Measurements from ENCODE around the gene PLK1.

The PLK1 gene

GRCh38 chr16:23682181-23682580, 3.5 kb downstream of the PLK1 start:
- DNase-seq, result no peak

DNA sequence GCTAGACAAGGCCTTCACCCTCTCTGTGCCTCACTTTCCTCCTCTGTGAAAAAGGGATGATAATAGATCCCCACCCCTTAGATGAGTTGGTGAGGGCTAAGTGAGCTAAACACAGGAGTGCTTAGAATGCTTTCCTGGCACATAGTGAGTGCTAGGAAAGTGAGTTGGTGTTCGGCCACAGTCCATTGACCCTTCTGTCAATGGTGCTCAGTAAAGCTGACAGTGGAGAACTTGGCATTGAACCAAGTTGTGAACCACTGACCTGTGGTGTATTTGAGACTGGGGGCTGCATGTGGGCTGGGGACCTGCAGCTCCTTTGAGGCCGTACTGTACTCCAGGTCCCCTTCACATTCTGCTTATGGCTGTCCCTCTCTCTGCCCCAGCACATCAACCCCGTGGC, 4.8 kb downstream of the PLK1 start:
- DNase-seq, result no peak

- DNase-seq, result no peak
These were observed 8.5 kb downstream of the PLK1 start for GRCh38 chr16:23687034-23687808.

GRCh38 chr16:23689442-23690187, 10.9 kb downstream of the PLK1 start:
- no peak for DNase-seq

- DNase-seq, result no peak
These were observed 12.2 kb downstream of the PLK1 start for GRCh38 chr16:23690771-23691482.

DNA sequence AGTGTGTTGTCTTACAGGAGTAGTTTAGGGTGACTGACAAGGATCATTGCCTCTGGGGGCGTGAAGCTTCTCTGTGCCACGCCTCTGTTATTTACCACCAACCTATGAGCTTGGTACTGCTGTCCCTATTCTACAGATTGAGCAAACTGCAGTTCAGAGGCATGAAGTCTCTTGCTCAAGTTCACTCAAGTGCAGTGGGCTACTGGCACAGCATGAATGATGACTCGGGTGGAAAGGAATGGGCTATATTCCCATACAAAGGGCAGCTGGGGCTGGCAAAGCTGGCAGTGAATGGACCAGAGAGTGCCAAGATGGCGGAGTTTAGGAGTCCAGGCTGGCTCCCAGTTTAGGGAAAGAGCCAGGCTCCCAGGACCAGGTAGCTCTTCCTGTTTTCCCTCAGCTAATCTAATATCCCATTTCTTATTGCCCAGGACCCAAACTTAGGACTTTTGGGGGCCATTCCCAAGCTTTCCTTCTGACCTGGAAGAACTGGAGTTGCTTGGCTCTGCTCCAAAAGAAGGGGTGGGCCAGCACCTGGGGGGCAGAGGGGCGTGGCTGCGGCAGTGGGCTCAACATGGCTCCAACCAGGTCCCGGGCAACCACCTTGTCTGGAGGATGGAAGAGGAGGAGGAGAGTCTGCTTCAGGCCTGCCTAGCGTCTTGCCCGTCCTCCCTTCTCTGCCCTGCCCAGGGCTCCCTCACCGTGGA, 12.9 kb downstream of the PLK1 start:
- DNase-seq, result no peak

DNA sequence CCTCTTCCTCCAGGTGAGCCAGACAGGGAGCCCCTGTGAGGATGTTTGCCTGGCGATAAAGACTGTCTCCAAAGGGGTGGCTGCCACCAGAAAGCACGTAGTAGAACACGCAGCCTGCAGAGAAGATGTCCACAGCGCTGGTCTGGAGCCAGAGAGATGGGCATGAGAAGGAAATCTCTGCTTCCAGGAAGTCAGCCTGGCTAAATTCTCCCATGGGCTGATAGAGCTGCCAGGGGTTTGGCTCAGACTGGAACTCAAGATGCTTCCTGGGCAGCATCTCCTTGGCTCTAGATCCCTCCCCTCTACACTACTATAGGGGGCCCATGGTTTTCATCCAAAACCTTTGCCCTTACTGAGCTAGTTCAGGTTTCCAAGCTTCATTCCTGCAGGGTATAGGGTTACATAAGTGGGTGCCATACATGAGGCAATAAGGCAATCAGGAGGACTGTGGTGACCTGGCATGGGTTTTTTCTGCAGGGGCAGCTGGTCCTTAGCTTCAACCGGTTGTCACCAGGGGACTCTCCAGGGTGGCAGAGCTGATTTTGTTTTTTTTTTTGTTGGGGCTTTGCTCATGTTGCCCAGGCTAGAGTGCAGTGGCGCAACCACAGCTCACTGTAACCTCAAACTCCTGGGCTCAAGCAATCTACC, 13.6 kb downstream of the PLK1 start:
- DNase-seq, result no peak

DNA sequence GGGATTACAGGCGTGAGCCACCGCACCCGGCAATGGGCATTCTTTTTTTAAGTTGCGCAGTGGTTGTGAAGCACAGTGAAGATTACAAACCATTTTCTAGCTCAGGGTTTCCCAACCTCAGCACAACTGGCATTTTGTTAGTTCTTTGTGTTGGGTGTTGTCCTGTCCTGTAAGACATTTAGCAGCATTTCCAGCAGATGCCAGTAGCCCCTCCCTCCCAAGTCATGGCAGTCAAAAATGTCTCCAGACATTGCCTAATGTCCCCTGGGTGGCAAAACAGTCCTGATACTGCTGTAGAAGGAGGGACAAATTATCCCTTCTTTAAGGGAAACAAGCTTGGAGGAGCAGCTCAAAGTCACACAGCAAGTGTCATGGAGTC, 15.6 kb downstream of the PLK1 start:
- DNase-seq, result no peak

DNA sequence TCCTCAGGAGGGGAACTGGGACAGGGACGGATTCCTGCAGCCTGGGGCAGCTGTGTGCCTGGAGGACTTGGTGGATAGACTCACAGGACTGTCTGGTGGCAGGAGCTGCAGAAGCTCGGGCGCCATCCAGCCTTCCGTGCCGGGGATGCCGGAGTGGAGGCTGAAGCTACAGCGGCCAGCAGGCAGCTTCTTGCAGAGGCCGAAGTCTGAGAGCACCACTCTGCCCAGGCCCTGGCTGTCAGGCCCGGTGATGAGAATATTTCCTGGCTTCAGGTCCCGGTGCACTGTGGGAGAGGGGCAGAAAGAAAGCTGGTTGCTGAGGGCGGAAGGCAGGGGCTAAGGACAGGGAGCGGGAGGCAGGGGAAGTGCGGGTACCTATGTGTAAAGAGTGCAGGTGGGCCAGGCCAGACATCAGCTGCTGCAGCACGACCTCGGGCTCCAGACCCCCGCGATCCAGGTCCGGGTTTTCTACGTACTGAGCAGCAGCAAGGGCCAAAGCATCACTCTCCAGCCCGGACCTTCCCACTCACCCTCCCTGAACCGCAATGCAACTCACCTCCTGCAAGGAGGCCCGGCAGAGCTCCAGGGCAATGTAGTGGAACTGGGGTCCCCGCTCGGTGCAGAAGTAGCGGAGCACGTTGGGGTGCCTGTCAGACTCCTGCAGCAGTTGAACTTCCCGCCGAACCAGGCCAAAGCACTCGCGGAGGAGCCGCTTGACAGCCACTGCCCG, 16.1 kb downstream of the PLK1 start:
- no peak for DNase-seq

DNA sequence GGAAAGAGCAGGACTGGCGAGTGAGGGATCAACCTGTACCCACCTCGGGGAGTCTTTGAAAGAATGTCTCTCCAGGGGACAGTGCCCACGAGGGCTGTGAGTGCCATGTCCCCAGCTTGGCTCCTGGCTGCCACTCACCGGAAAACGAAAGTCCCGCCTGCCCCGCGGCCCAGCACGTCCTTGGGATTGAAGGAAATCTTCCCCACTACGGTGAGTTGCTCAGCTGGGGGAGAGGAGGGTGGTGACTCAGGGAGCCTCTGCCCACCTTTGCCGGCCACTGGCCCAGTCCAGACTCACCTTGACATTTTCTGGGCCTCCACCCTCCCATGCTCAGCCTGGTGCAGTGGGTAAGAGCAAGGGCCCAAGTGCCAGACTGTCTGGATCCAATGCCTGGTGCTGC, 17.1 kb downstream of the PLK1 start:
- DNase-seq, result no peak

DNA sequence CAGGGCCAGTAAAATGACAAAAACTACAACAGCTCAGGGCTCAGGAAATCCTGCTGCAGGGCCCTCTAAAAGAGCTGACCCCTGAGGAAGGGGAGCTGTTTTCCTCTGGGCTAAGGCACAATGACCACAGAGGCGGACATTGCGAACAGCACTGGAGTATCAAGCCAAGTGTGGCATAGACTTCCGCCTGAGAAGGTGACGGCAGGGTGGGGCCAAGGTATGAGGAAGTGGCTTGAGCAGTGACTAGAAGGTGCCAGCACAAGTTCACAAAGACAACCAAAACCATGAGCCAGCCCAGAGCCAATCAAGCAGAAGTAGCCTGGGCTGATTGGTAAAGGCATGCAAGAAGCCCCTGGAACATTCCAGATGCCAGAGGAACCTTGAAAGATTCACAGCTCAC, 20.4 kb downstream of the PLK1 start:
- DNase-seq, result no peak

DNA sequence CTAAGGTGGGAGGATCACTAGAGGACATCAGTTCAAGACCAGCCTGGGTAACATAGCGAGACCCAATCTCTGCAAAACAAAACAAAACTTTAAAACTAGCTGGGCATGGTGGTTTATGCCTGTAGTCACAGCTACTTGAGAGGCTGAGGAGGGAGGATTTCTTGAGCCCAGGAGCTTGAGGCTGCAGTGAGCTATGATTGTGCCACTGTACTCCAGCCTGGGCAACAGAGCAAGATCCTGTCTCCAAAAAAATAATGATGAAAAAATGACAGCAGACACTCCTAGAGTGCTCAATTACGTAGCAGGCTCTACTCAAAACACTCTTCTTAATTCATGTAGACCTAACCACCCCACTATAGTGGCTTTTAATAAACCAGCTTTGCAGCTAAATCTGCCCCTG, 21.4 kb downstream of the PLK1 start:
- no peak for DNase-seq

GRCh38 chr16:23700509-23700908, 21.8 kb downstream of the PLK1 start:
- no peak for DNase-seq

- DNase-seq, result no peak
These were observed 22.4 kb downstream of the PLK1 start for GRCh38 chr16:23701045-23701444.

GRCh38 chr16:23702951-23703350, 24.3 kb downstream of the PLK1 start:
- DNase-seq, result no peak

DNA sequence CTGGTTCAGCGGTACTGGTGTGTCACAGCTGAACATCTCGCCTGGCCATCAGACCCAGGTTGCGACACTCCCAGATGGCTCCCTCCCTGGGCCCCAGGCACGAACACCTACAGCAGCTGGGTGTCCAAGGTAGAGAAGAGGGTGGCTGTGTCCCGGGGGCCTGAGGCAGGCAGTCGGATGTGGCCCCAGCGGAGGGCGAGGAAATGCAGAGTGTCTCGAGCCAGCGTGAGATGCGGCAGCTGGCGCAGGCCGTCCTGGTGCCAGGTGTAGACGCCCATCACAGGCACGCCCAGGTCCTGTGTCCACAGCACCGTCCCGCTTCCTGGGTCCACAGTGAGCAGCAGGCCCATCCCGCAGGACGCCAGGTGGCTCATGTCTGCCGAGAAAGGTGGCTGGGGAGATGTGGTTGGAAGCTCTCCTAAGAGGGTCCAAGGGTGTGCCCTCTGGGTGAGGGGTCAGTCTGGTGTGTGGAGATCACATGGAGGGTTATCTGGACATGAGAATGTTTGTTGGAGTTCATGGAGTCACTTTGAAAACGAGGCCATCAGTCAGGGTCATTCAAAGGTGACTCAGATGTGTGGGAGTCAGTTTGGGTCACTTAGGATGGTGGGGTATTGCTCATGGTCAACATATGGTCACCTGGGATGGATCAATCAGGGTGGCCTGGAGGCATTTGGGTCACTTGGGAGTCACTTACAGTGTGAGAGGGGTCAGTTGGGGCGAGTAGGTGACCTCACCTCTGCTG, 26.3 kb downstream of the PLK1 start:
- no peak for DNase-seq

GRCh38 chr16:23705517-23705902, 26.8 kb downstream of the PLK1 start:
- no peak for DNase-seq

DNA sequence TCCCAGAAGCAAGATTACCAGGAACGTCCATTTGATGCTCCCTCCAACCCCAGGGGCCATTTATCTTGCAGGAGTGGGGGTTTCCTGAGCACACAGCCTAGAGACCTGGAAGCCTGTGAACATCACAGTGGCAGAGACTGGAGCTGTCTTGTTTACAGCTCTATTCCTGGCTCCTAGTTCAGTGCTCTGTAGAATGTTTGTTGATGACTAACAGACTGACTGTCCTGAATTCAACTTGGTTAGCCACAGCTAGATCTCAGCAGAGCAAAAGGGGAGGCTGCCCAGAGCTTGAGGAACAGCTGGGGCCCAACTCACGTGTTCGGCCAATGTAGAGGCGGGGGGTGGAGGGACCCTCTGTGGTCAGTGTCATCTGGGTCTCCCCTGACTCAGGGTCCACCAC, 27.8 kb downstream of the PLK1 start:
- DNase-seq, result no peak

GRCh38 chr16:23709536-23709935, 30.8 kb downstream of the PLK1 start:
- no peak for DNase-seq

DNA sequence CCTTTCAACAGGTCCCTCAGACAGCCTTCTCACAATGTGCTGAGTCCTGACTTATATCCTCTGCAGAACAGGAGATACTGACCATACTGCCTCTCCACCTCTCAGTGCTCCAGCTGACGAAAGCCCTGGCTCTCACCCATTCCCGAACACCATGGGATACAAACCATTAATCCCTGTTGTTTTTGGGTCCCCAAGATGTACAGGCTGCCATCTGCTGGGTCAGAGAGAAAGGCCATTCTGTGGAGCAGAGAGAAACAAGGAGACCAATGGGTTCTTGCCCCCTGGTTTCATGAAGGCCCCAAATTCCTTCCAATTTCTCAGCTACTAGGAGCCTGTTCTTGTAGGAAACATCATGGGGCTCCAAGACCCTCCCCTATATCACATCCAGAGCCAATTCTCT, 31.3 kb downstream of the PLK1 start:
- DNase-seq, result no peak

GRCh38 chr16:23710504-23710903, 31.8 kb downstream of the PLK1 start:
- no peak for DNase-seq

Measured in Kasumi-1 (cell line).